Osteoblast (primary cell): ENCODE data around the gene EHHADH. TPM values are rescaled to one million over a fixed set of nuclear protein-coding genes. Genes with fewer than 3 reads are reported as not detected.

Experiments
- DNase-seq: peaks from one replicate; pipeline ENCODE4 v3.0.0; 2011; ENCODE audit warnings: low spot score, mixed read lengths; ENCODE audit not compliant: insufficient read length; ENCODE audit errors: missing footprints
- H2AFZ ChIP-seq: 2 replicates; pipeline ENCODE4 v1.6.0; 2011; ENCODE audit warnings: mild to moderate bottlenecking, low read length
- H3K27ac ChIP-seq: 2 replicates; pipeline ENCODE4 v1.5.1; 2011; ENCODE audit warnings: mild to moderate bottlenecking, low read depth, low read length, moderate library complexity
- H3K27me3 ChIP-seq: 2 replicates; pipeline ENCODE4 v1.6.0; 2012; ENCODE audit warnings: mild to moderate bottlenecking, control low read depth, inconsistent platforms, low read length, moderate library complexity; ENCODE audit not compliant: insufficient read depth
- H3K36me3 ChIP-seq: 2 replicates; pipeline ENCODE4 v1.5.1; 2011; ENCODE audit warnings: mild to moderate bottlenecking, low read length, control low read depth, moderate library complexity; ENCODE audit not compliant: insufficient read depth
- H3K4me1 ChIP-seq: 2 replicates; pipeline ENCODE4 v1.5.1; 2011; ENCODE audit warnings: mild to moderate bottlenecking, low read length, control low read depth, moderate library complexity; ENCODE audit not compliant: insufficient read depth
- H3K4me2 ChIP-seq: 2 replicates; pipeline ENCODE4 v1.6.0; 2011; ENCODE audit warnings: mild to moderate bottlenecking, low read length; ENCODE audit not compliant: insufficient read depth
- H3K4me3 ChIP-seq: fragments of 200-600 bp; sonication (generic); 3 replicates; pipeline ENCODE4 v1.5.1; 2012; ENCODE audit warnings: mild to moderate bottlenecking, low read length, inconsistent platforms; ENCODE audit not compliant: insufficient read depth
- H3K79me2 ChIP-seq: 2 replicates; pipeline ENCODE4 v1.6.0; 2012; ENCODE audit warnings: mild to moderate bottlenecking, low read length, control low read depth, inconsistent platforms; ENCODE audit not compliant: insufficient read depth
- H3K9me3 ChIP-seq: 2 replicates; pipeline ENCODE4 v1.5.1; 2011; ENCODE audit warnings: low read depth, low read length, control low read depth
- H4K20me1 ChIP-seq: 2 replicates; pipeline ENCODE4 v1.6.0; 2012; ENCODE audit warnings: mild to moderate bottlenecking, low read length, control low read depth; ENCODE audit not compliant: insufficient read depth
- CTCF ChIP-seq: IDR thresholded peaks from 2 replicates; pipeline ENCODE4 v1.5.1; 2011; ENCODE audit warnings: mild to moderate bottlenecking, low read depth, low read length, moderate library complexity; ENCODE audit errors: extremely low read depth
- total RNA-seq: library from RNA; depleted of rRNA; stranded (reverse); fragments of >200 nt; gene quantifications from 2 replicates; pipeline ENCODE4 v1.2.3, GENCODE V29; 2012

EHHADH gene
- total RNA-seq, 1 donor: 4.0 TPM

- H3K4me3 ChIP-seq: peak overlapping the region; percentile 55
- H4K20me1 ChIP-seq: no peaks in the 10 kb centered on the region
- H3K27ac ChIP-seq: no peak overlapping the region
- H3K4me2 ChIP-seq: peak overlapping the region; percentile 79
- H2AFZ ChIP-seq: peak overlapping the region; percentile 99
- peaks cover 8% of the 10 kb centered on the region for H3K4me1 ChIP-seq
- H3K27me3 ChIP-seq: peaks cover 7% of the 10 kb centered on the region
- H3K9me3 ChIP-seq: no peaks in the 10 kb centered on the region
- TF ChIP-seq CTCF: no peak
- DNase-seq: no peak
- H3K79me2 ChIP-seq: no peaks in the 10 kb centered on the region
- H3K36me3 ChIP-seq: no peaks in the 10 kb centered on the region
Observed at GRCh38 chr3:185175370-185175987, 78.4 kb downstream of the EHHADH start.

- no peak overlapping the region for H3K4me3 ChIP-seq
- H3K27ac ChIP-seq: no peak overlapping the region
- no peak overlapping the region for H3K4me2 ChIP-seq
- TF ChIP-seq CTCF: no peak
- peaks cover 8% of the 10 kb centered on the region for H3K4me1 ChIP-seq
- H3K27me3 ChIP-seq: peaks cover under 1% of the 10 kb centered on the region
- H3K36me3 ChIP-seq: no peaks in the 10 kb centered on the region
- no peak for DNase-seq
- H3K9me3 ChIP-seq: no peaks in the 10 kb centered on the region
- no peaks in the 10 kb centered on the region for H3K79me2 ChIP-seq
- no peak overlapping the region for H2AFZ ChIP-seq
- no peaks in the 10 kb centered on the region for H4K20me1 ChIP-seq
Observed at GRCh38 chr3:185172086-185173049, 81.5 kb downstream of the EHHADH start.

GRCh38 chr3:185164428-185165217 lies 89.2 kb downstream of the EHHADH start:
- Histone ChIP-seq H3K27ac (no peak overlapping the region), H3K9me3 (no peaks in the 10 kb centered on the region), H2AFZ (no peak overlapping the region), H3K36me3 (no peaks in the 10 kb centered on the region), H3K4me2 (no peak overlapping the region), H3K27me3 (peaks cover 11% of the 10 kb centered on the region), H3K4me1 (no peaks in the 10 kb centered on the region), H3K4me3 (no peak overlapping the region), H3K79me2 (no peaks in the 10 kb centered on the region), H4K20me1 (no peaks in the 10 kb centered on the region)
- no peak for DNase-seq
- TF ChIP-seq CTCF: no peak
